ENCODE results near the gene KTN1.

KTN1 gene

GRCh38 chr14:55574988-55575387, 5.0 kb upstream of the KTN1 start:
- Histone ChIP-seq H3K36me3 (ENCODE audit: insufficient read depth, low read length) (peaks cover 5% of the 10 kb centered on the region; the same call in 1 of the 2 replicates), H3K9me3 (ENCODE audit: insufficient read depth, low read length, severe bottlenecking) (no peaks in the 10 kb centered on the region), H3K79me2 (ENCODE audit: insufficient read depth, low read length) (peaks cover 8% of the 10 kb centered on the region), H3K4me2 (ENCODE audit: insufficient read depth, low read length) (no peak overlapping the region), H3K9ac (ENCODE audit: low read depth, low read length) (no peak overlapping the region), H3K4me1 (ENCODE audit: insufficient read depth, low read length) (peaks cover 14% of the 10 kb centered on the region), H3K27me3 (ENCODE audit: insufficient read depth, low read length, poor library complexity) (no peaks in the 10 kb centered on the region), H4K20me1 (ENCODE audit: insufficient read depth, low read length) (no peaks in the 10 kb centered on the region), H2AFZ (ENCODE audit: low read depth, low read length) (no peak overlapping the region), H3K4me3 (ENCODE audit: low read depth in 1 of 2, low read length in 2 of 2) (no peak overlapping the region), H3K27ac (ENCODE audit: low read length) (no peak overlapping the region)
- no peak for ATAC-seq (ENCODE audit: insufficient read depth, low read depth)
- TF ChIP-seq EZH2 (IDR thresholded peaks at IDR 0.05; ENCODE audit: borderline replicate concordance, low read depth, low read length, severe bottlenecking) (no peak), CTCF (IDR thresholded peaks at IDR 0.05; ENCODE audit: borderline replicate concordance, extremely low read depth, low read length, poor library complexity, severe bottlenecking) (no peak)
- no peak for DNase-seq

GRCh38 chr14:55577229-55577628, 2.8 kb upstream of the KTN1 start:
- no peak overlapping the region for H2AFZ ChIP-seq (ENCODE audit: low read depth, low read length)
- H3K79me2 ChIP-seq (ENCODE audit: insufficient read depth, low read length) = peaks cover 27% of the 10 kb centered on the region
- ATAC-seq (ENCODE audit: insufficient read depth, low read depth) (no peak), DNase-seq (no peak)
- no peaks in the 10 kb centered on the region for H3K9me3 ChIP-seq (ENCODE audit: insufficient read depth, low read length, severe bottlenecking)
- no peak overlapping the region for H3K27ac ChIP-seq (ENCODE audit: low read length)
- H3K4me2 ChIP-seq (ENCODE audit: insufficient read depth, low read length) = no peak overlapping the region
- H3K4me3 ChIP-seq (ENCODE audit: low read depth in 1 of 2, low read length in 2 of 2) = no peak overlapping the region
- TF ChIP-seq EZH2 (IDR thresholded peaks at IDR 0.05; ENCODE audit: borderline replicate concordance, low read depth, low read length, severe bottlenecking) (no peak), CTCF (IDR thresholded peaks at IDR 0.05; ENCODE audit: borderline replicate concordance, extremely low read depth, low read length, poor library complexity, severe bottlenecking) (no peak)
- peaks cover 27% of the 10 kb centered on the region for H3K4me1 ChIP-seq (ENCODE audit: insufficient read depth, low read length)
- H3K27me3 ChIP-seq (ENCODE audit: insufficient read depth, low read length, poor library complexity) = no peaks in the 10 kb centered on the region
- H3K36me3 ChIP-seq (ENCODE audit: insufficient read depth, low read length) = peaks cover 9% of the 10 kb centered on the region
- no peak overlapping the region for H3K9ac ChIP-seq (ENCODE audit: low read depth, low read length)
- H4K20me1 ChIP-seq (ENCODE audit: insufficient read depth, low read length) = peaks cover 16% of the 10 kb centered on the region

GRCh38 chr14:55578511-55578910, 1.5 kb upstream of the KTN1 start:
- H4K20me1 ChIP-seq (ENCODE audit: insufficient read depth, low read length) = peaks cover 26% of the 10 kb centered on the region
- peaks cover 40% of the 10 kb centered on the region for H3K79me2 ChIP-seq (ENCODE audit: insufficient read depth, low read length)
- no peaks in the 10 kb centered on the region for H3K27me3 ChIP-seq (ENCODE audit: insufficient read depth, low read length, poor library complexity)
- no peaks in the 10 kb centered on the region for H3K9me3 ChIP-seq (ENCODE audit: insufficient read depth, low read length, severe bottlenecking)
- H3K4me1 ChIP-seq (ENCODE audit: insufficient read depth, low read length) = peaks cover 39% of the 10 kb centered on the region
- DNase-seq (no peak), ATAC-seq (ENCODE audit: insufficient read depth, low read depth) (no peak)
- peak overlapping the region; percentile 93 for H2AFZ ChIP-seq (ENCODE audit: low read depth, low read length)
- peak overlapping the region; percentile 87 for H3K4me2 ChIP-seq (ENCODE audit: insufficient read depth, low read length)
- H3K4me3 ChIP-seq (ENCODE audit: low read depth in 1 of 2, low read length in 2 of 2) = no peak overlapping the region
- peaks cover 9% of the 10 kb centered on the region for H3K36me3 ChIP-seq (ENCODE audit: insufficient read depth, low read length)
- no peak for TF ChIP-seq CTCF (IDR thresholded peaks at IDR 0.05; ENCODE audit: borderline replicate concordance, extremely low read depth, low read length, poor library complexity, severe bottlenecking)
- no peak for TF ChIP-seq EZH2 (IDR thresholded peaks at IDR 0.05; ENCODE audit: borderline replicate concordance, low read depth, low read length, severe bottlenecking)
- H3K9ac ChIP-seq (ENCODE audit: low read depth, low read length) = 0 out of 2 replicates have a peak overlapping the region, but pooled peaks have one; percentile 92
- H3K27ac ChIP-seq (ENCODE audit: low read length) = no peak overlapping the region
